Measurements from ENCODE around the gene FUT4.
"Not testable (repeated sequence)": the region's sequence is repeated elsewhere in the genome, so short reads cannot be mapped to it uniquely, and the experiment has no call there.

FUT4 gene, protein sequence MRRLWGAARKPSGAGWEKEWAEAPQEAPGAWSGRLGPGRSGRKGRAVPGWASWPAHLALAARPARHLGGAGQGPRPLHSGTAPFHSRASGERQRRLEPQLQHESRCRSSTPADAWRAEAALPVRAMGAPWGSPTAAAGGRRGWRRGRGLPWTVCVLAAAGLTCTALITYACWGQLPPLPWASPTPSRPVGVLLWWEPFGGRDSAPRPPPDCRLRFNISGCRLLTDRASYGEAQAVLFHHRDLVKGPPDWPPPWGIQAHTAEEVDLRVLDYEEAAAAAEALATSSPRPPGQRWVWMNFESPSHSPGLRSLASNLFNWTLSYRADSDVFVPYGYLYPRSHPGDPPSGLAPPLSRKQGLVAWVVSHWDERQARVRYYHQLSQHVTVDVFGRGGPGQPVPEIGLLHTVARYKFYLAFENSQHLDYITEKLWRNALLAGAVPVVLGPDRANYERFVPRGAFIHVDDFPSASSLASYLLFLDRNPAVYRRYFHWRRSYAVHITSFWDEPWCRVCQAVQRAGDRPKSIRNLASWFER

GRCh38 chr11:94543695-94544645 lies at the start of gene FUT4:
Gene FUT4, plus strand, starts transcription at chr11:94543921. Its CDS starts 213 bp downstream, at chr11:94544134.
- DNase-seq (ENCODE audit: low read depth, low spot score), result peak; percentile 28

DNA sequence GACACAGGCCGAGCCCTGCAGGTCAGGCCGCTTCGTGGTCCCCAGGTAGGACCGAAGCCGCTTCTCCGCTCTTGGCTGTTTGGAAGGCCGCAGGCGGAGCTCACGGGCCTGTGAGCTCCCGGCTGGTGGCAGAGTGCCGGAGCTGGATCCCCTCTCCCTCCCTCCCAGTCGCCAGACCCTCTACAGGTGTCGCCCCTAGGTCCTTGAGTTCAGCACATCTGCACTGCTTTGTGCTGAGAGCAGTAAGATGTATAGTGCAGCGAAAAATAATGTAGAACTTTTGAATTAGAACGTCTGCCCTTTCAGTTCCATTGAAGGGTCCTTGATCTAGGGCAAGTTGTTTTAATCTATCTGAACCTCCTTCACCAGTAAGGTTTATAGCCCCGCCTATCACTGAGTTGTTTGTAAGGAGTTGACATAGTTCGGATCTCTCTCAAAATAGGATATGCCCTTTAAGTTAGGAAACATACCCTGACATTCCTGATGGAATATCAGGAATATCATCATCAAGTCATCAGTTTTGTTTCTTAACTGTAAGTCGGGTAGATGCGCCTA lies 49.5 kb upstream of the FUT4 start:
- no peak for DNase-seq (ENCODE audit: low read depth, low spot score)

DNA sequence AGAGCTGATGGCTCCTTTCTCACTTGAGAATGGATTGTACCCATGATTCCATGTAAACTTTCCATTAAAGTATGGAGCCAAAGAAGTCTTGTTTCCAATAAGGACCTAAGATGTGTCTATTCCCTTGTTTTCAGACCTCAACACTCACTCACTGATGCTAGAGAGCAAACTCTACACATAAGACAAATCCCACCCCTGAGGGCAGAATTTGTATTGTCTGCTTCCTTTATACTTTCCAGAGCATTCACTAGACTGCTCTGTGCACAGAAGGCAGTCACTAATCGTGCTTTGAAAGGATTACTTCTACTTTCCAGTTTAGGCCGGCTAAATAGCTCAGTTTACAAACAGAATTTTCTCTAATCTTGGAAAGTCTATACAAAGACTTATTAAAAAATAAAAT lies 43.5 kb upstream of the FUT4 start:
- DNase-seq (ENCODE audit: low read depth, low spot score), result no peak

DNA sequence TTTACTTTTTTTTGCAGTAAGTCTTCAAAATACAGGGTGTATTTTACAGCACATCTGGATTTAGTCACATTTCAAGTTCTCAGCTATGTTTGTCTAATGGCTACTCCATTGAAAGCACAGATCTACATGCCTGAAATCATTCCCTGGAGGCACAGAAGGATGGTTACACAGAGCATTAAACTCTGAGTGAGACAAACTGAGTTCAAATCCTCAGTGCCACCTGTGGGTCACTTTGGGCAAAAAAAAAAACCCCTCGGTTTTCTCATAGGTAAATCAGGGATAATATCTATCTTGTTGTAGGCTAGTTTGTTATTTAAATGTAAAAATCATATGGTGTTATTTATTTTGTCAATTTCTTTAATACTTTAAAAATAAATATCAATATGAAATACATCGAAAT lies 42.2 kb upstream of the FUT4 start:
- no peak for DNase-seq (ENCODE audit: low read depth, low spot score)

DNA sequence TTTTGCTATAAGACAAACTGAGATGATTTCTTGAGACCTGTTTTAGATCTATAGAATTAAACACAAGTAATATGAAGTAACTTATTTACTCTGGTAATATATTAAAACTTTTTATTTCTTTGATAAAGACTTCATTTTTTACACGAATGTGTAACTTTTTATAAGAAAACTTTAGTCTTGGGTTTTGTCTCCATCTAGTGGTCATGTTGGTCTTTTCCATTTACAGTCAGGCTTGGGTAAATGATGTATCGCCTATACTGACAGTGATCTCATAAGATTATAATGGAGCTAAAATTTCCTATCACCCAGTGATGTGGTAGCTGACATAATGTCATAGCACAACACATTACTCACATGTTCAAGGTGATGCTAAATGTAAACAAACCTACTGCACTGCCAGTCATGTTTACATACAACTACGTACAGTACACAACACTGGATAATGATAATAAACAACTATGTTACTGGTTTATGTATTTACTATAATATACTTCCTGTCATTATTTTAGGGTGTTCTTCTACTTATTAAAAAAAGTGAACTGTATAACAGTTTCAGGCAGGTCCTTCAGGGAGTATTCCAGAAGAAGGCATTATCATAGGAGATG lies 38.9 kb upstream of the FUT4 start:
- no peak for DNase-seq (ENCODE audit: low read depth, low spot score)

GRCh38 chr11:94506513-94506912 lies 37.2 kb upstream of the FUT4 start:
- not testable (repeated sequence) for DNase-seq (ENCODE audit: low read depth, low spot score)

- no peak for DNase-seq (ENCODE audit: low read depth, low spot score)
These were observed 36.2 kb upstream of the FUT4 start for GRCh38 chr11:94507485-94507884.

GRCh38 chr11:94511932-94512781 lies 31.6 kb upstream of the FUT4 start, which contains the start of gene C11orf97:
Gene C11orf97, plus strand, starts transcription at chr11:94512461. Its CDS starts 68 bp downstream, at chr11:94512529.
- DNase-seq (ENCODE audit: low read depth, low spot score), result no peak

DNA sequence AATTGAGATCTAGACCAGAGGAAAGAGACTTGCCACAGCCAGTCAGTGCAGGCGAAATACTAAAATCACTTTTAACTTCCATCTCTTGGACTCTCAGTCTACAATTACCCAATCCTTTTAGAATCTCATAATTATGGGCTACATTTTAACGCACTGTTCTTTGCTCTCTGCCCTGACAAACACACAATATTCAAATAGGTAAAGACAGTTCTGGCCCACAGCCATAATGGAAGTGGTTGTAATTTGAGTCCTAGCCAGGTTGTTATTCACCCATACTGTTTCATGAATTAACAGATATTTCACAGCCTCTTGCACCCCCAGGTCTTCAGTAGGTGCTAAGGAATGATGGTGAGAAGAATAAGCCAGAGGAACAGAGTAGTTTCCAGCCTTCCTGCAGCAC lies 30.6 kb upstream of the FUT4 start:
- DNase-seq (ENCODE audit: low read depth, low spot score), result no peak

DNA sequence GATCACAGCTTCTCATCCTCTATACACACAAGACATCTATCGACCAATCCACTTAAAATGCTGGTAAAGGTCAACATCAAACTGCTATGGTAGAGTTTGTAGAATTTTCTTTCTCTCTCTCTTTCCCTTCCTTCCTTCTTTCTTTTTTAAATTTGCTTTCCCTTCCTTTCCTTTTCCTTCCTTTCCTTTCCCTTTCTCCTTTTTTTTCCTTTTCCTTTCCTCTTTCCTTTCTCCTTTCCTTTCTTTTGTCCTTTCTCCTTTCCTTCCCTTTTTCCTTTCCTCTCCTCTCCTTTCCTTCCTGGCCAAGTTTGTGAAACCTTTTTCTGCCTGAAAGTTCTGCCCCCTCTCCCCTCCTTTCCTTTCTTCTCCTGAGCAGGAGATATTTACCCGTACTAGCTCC lies 28.3 kb upstream of the FUT4 start:
- DNase-seq (ENCODE audit: low read depth, low spot score), result no peak

DNA sequence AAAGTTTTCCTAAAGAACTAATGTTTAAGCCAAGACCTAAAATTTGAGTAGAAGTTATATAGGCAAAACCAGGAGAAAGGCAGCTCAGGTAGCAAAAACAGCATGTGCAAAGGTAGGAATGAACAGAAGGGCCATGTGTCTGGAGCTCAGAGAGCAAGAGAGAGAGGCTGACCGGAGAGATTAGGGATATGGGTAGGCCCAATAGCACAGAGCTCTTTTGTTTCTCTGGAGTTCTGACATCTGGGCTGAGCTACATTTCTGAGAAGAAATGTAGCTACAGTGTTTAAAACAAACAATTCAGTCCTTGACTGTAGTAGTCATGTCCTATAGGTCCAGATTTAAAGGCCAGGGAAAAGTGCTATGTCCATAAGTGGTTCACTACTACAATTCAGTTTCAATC lies 27.0 kb upstream of the FUT4 start:
- no peak for DNase-seq (ENCODE audit: low read depth, low spot score)

GRCh38 chr11:94518300-94518699 lies 25.4 kb upstream of the FUT4 start:
- no peak for DNase-seq (ENCODE audit: low read depth, low spot score)

DNA sequence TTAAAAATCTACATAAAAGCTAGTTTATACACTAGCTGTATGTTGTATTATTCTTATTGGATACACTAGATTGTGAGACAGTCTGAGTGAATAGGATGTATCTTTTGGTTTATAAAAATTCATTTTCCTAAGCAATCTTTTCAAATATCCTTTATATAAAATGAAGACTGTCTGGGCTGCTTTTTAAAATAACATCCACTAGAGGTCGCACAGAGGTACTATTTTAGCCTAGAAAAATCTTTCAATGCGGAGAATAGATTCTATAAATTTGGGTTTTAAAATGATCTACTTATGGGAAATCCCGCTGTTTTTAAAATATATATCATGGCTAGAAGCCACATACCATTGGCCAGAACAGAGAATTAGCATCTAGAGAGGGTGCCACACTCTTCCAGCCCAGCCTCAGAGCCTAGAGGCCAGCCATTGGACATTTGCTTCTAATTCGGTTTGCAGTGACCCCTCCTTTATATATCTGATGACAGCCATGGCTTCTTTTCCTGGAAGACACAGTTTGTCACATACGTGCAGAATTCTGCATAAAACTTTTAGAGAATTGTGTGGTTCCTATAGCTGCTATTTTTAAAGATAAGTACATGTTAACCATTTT lies 24.1 kb upstream of the FUT4 start:
- no peak for DNase-seq (ENCODE audit: low read depth, low spot score)

DNA sequence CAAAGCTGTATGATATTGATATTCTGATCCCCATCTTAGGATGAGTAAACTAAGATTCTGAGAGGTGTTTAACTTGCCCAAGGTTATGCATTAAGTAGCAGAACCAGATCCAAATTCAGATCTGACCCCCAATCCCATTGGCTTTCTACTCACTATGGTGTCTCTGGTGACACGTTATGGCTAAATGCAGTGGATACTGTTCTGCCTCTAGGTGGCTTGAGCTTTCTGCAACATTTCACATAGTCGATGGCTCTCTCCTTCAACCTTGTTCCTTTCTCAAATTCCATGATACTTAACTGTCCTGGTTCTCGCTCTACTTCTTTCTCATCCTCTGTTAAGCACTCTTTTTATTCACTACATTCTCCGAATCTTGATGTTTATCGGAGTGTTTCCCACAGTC lies 22.0 kb upstream of the FUT4 start:
- DNase-seq (ENCODE audit: low read depth, low spot score), result no peak

GRCh38 chr11:94524341-94524740 lies 19.4 kb upstream of the FUT4 start:
- no peak for DNase-seq (ENCODE audit: low read depth, low spot score)

DNA sequence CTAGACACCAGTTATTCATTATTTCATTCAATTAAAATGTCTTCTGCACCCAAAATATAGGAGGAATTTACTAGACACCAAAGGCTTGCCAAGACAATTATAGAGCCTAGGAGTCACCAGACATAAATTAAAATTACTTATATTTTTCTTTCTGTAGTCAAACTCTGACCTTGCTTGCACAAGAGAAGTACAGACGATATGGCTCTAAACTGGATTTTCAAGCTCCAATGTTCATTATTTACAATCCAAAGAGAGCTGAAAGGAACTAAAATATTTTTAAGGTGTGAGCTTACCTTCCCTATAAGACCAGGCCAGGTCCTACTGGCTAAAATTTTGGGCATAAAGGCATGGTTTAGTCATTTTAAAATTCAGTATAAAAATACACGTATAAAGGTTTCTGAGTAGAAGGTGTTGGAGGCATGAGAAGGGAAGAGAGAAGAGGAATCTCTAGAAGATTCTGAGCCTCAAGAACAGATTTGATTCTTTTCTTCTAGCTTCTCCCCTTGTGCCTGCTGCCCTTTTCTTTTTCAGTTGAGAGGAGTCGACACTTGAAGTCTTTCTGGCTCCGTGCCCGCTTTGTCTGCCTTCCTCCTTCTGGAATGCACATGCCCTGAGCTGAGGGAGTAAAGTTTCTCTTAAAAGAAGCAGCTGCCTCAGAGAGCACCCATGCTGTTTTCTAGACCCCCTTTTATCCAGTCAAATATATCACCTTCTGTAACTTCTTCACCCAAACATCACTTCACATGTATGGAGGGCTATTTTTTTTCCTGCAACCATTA lies 18.0 kb upstream of the FUT4 start:
- no peak for DNase-seq (ENCODE audit: low read depth, low spot score)

- DNase-seq (ENCODE audit: low read depth, low spot score), result no peak
These were observed 16.9 kb upstream of the FUT4 start for GRCh38 chr11:94526645-94527438.

- no peak for DNase-seq (ENCODE audit: low read depth, low spot score)
These were observed 15.2 kb upstream of the FUT4 start for GRCh38 chr11:94528551-94528950.

GRCh38 chr11:94532211-94532610 lies 11.5 kb upstream of the FUT4 start:
- DNase-seq (ENCODE audit: low read depth, low spot score), result no peak

Measured in activated CD4-positive, CD25-positive, alpha-beta regulatory T cell treated with anti-CD3 and anti-CD28 coated beads, Interleukin-2, amount 50 U/mL, for 16 hours (primary cell).